Natural killer cell (primary cell): ENCODE data around the gene PA2G4. TPM values are rescaled to one million over a fixed set of nuclear protein-coding genes. Genes with fewer than 3 reads are reported as not detected.

Source experiments
- ATAC-seq, 3 donors: fragments of 150-1000 bp in 2 of 3; fragments of 200-7000 bp in 1 of 3; cut with Tn5 transposase; 1 replicate in 1 of 3; 2 replicates in 2 of 3; pipeline ENCODE4 v1.10.0; 2021; ENCODE audit warnings: mild to moderate bottlenecking in 2 of 3, moderate library complexity in 2 of 3
- DNase-seq, 2 donors: peaks; one replicate each; pipeline versions ENCODE4 v3.0.0 to v3.0.0-alpha.2; 2013 to 2021; ENCODE audit warnings: mixed read lengths in 1 of 2
- H3K27ac ChIP-seq: one replicate; pipeline ENCODE4 v1.5.1; 2013; ENCODE audit warnings: mild to moderate bottlenecking, low read length
- H3K27me3 ChIP-seq: one replicate; pipeline ENCODE4 v1.6.1; 2013; ENCODE audit warnings: low read length; ENCODE audit not compliant: control insufficient read depth, insufficient read depth
- H3K36me3 ChIP-seq: one replicate; pipeline ENCODE4 v1.6.1; 2013; ENCODE audit warnings: low read length; ENCODE audit not compliant: control insufficient read depth, insufficient read depth
- H3K4me1 ChIP-seq: one replicate; pipeline ENCODE4 v1.6.1; 2013; ENCODE audit warnings: low read length; ENCODE audit not compliant: control insufficient read depth, insufficient read depth
- H3K4me3 ChIP-seq: one replicate; pipeline ENCODE4 v1.5.1; 2013; ENCODE audit warnings: low read length
- H3K9me3 ChIP-seq: one replicate; pipeline ENCODE4 v1.6.1; 2013; ENCODE audit warnings: low read length; ENCODE audit not compliant: control insufficient read depth, insufficient read depth
- H3K27ac Mint-ChIP-seq, 2 donors: one replicate each; pipeline ENCODE4 v1.8.0; 2022; ENCODE audit warnings: mild to moderate bottlenecking in 2 of 2, mixed read lengths in 2 of 2, moderate library complexity in 1 of 2
- H3K27me3 Mint-ChIP-seq, 2 donors: one replicate each; pipeline ENCODE4 v1.8.0; 2022; ENCODE audit warnings: low read depth in 2 of 2, mixed read lengths in 2 of 2
- H3K36me3 Mint-ChIP-seq: one replicate; pipeline ENCODE4 v1.8.0; 2022; ENCODE audit warnings: mixed read lengths
- H3K4me1 Mint-ChIP-seq, 2 donors: one replicate each; pipeline ENCODE4 v1.8.0; 2022; ENCODE audit warnings: mixed read lengths in 2 of 2
- H3K4me3 Mint-ChIP-seq: one replicate; pipeline ENCODE4 v1.8.0; 2022; ENCODE audit warnings: mild to moderate bottlenecking, moderate library complexity, mixed read lengths
- H3K9me3 Mint-ChIP-seq, 2 donors: one replicate each; pipeline ENCODE4 v1.8.0; 2022; ENCODE audit warnings: mixed read lengths in 2 of 2
- WGBS: methylation state at CpG from one replicate; pipeline ENCODE4 v1.1.7; 2013; ENCODE audit warnings: missing lambda C conversion rate; ENCODE audit not compliant: insufficient coverage; 5-methylcytosine and 5-hydroxymethylcytosine counted together
- intact Hi-C: fragments of 100-400 bp; cut with micrococcal nuclease; formaldehyde crosslinking; loops from one replicate; pipeline ENCODE4 v1.14.2; 2022
- total RNA-seq, 4 donors: library from RNA; stranded (reverse); fragments of 120-200 nt in 1 of 4; gene quantifications; one replicate each; pipeline versions ENCODE4 v1.2.3 to v1.2.4, GENCODE V29; 2013 to 2022
- TF ChIP-seq, protein P1 (sequence below): fragments of 200-600 bp; IDR thresholded peaks from one replicate; pipeline ENCODE4 v1.8.0; 2022; ENCODE audit warnings: antibody characterized with exemption

The PA2G4 gene
- total RNA-seq, 3 donors from 2014 or later (not counting 1 experiment from before 2014, with no cell fraction given) = 78.5 to 86.4 (median 79.7) TPM

DNA sequence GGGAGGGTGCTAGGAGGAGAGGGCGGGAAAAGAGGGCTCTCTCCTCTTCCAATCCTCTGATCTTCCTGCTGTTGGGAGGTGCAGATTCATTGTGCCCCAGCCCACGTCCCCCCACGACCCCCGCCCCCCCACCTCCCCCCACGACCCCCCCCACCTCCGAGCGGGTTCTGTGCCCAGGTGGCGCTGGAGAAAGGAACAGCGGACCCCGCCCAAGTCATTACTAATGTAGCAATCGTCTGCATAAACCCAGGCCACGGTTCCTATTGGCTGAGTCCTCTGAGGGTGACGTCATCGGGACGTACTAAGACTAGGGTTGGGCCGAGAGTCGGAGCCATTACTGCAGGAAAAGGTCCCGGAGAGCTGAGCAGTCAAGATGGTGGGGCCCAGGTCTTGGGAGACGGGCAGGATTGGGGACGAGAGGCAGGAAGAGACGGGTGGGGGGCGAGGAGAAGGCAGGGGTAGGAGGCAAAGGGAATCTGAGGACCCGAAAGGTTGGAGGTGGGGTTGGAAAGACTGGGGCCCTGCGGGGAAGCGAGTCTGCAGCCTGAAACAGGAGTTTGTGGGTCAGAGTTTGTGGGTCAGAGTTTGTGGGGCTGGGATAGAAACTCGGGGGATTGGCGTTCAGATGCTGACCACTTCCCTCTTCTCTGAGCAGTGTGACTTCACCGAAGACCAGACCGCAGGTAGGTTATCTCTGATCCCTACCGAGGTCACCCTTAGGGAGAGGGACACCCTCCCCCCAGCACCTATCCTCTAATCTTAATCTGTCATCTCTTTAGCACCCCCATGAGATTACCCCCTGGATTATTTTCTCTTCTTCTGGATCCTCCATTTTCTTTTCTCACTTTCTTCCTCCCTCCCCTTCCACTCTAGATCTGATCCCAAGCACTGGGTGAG, 53.9 kb downstream of the PA2G4 start, which contains the start of gene MYL6:
Gene MYL6 (plus strand): TSS at position 331 of the 897 bp plus-strand sequence. CDS start 43 bp downstream, at position 374.
- under 1% methylated on average over 25 of the region's 30 CpGs for WGBS
- no peaks in the 10 kb centered on the region for H3K36me3 Mint-ChIP-seq
- TF ChIP-seq, protein P1, sequence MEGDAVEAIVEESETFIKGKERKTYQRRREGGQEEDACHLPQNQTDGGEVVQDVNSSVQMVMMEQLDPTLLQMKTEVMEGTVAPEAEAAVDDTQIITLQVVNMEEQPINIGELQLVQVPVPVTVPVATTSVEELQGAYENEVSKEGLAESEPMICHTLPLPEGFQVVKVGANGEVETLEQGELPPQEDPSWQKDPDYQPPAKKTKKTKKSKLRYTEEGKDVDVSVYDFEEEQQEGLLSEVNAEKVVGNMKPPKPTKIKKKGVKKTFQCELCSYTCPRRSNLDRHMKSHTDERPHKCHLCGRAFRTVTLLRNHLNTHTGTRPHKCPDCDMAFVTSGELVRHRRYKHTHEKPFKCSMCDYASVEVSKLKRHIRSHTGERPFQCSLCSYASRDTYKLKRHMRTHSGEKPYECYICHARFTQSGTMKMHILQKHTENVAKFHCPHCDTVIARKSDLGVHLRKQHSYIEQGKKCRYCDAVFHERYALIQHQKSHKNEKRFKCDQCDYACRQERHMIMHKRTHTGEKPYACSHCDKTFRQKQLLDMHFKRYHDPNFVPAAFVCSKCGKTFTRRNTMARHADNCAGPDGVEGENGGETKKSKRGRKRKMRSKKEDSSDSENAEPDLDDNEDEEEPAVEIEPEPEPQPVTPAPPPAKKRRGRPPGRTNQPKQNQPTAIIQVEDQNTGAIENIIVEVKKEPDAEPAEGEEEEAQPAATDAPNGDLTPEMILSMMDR = no peak

GRCh38 chr12:56158926-56159461, 54.6 kb downstream of the PA2G4 start:
- H3K36me3 Mint-ChIP-seq = no peaks in the 10 kb centered on the region
- Histone ChIP-seq H3K27ac (peak overlapping the region; percentile 95), H3K4me1 (peaks cover 42% of the 10 kb centered on the region), H3K36me3 (peaks cover 45% of the 10 kb centered on the region), H3K27me3 (no peaks in the 10 kb centered on the region), H3K4me3 (peak overlapping the region; percentile 85), H3K9me3 (no peaks in the 10 kb centered on the region)
- WGBS = 2% methylated on average over 5 of the region's 6 CpGs
- no peaks in the 10 kb centered on the region for H3K9me3 Mint-ChIP-seq
- peak overlapping the region; percentile 96 for H3K4me3 Mint-ChIP-seq
- H3K4me1 Mint-ChIP-seq = peaks cover 48 to 62% of the 10 kb centered on the region in 2 donors
- H3K27ac Mint-ChIP-seq = peak overlapping the region; percentile 96 to 98
- ATAC-seq = peak in 1 of 3 donors; percentile 7
- intact Hi-C loops = loop anchor here (1.0 to 10.0 kb wide), 2 partner anchors 41 to 114 kb away; partner anchors contain the start of genes RPS26 and ZC3H10
- DNase-seq = peak in 1 of 2 donors; percentile 46
- no peaks in the 10 kb centered on the region for H3K27me3 Mint-ChIP-seq
- TF ChIP-seq, protein P1 = no peak

More for the DNA sequence above, 53.9 kb downstream of the PA2G4 start, which contains the start of gene MYL6:
- peak within 1 kb of the TSS; percentile 95 for H3K27ac ChIP-seq
- DNase-seq = peak; percentile 81 to 98
- peak within 1 kb of the TSS; percentile 96 for H3K4me3 Mint-ChIP-seq
- peaks cover 39% of the 10 kb centered on the region for H3K36me3 ChIP-seq
- ATAC-seq = peak; percentile 83 to 88 (median 85)
- peak within 1 kb of the TSS; percentile 96 to 98 for H3K27ac Mint-ChIP-seq
- H3K27me3 Mint-ChIP-seq = no peaks in the 10 kb centered on the region
- peaks cover 48 to 62% of the 10 kb centered on the region in 2 donors for H3K4me1 Mint-ChIP-seq
- H3K9me3 Mint-ChIP-seq = no peaks in the 10 kb centered on the region
- no peaks in the 10 kb centered on the region for H3K27me3 ChIP-seq
- peaks cover 42% of the 10 kb centered on the region for H3K4me1 ChIP-seq
- H3K4me3 ChIP-seq = peak within 1 kb of the TSS; percentile 85
- H3K9me3 ChIP-seq = no peaks in the 10 kb centered on the region
- intact Hi-C loops = loop anchor here (1.0 to 10.0 kb wide), 2 partner anchors 40 to 113 kb away; partner anchors contain the start of genes RPS26 and ZC3H10

DNA sequence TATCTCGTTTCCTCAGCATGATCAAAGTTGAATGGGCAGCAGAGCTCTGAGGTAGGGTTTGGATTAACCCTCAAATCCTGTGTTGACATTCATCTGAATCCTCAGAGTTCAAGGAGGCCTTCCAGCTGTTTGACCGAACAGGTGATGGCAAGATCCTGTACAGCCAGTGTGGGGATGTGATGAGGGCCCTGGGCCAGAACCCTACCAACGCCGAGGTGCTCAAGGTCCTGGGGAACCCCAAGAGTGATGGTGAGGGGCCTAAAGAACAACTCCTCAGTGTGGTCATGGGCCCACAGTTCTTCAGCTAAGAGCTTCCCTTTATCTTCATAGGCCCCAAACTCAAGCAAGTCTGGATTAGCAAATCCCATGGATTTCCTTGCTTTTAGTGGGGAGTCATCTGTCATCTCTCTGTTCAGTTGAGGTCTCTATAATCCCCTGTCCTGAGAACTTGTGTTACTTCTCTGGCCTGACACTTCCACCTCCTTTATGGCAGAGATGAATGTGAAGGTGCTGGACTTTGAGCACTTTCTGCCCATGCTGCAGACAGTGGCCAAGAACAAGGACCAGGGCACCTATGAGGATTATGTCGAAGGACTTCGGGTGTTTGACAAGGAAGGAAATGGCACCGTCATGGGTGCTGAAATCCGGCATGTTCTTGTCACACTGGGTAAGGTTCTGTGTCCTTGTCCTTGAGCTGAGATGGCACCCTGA, 55.3 kb downstream of the PA2G4 start:
- no peaks in the 10 kb centered on the region for H3K9me3 Mint-ChIP-seq
- peak overlapping the region; percentile 96 to 98 for H3K27ac Mint-ChIP-seq
- peak overlapping the region; percentile 95 for H3K27ac ChIP-seq
- DNase-seq = peak in 1 of 2 donors; percentile 32
- H3K27me3 ChIP-seq = no peaks in the 10 kb centered on the region
- peaks cover 47% of the 10 kb centered on the region for H3K36me3 ChIP-seq
- peak overlapping the region; percentile 85 for H3K4me3 ChIP-seq
- H3K4me1 Mint-ChIP-seq = peaks cover 48 to 62% of the 10 kb centered on the region in 2 donors
- TF ChIP-seq, protein P1 = no peak
- no peaks in the 10 kb centered on the region for H3K9me3 ChIP-seq
- peaks cover 42% of the 10 kb centered on the region for H3K4me1 ChIP-seq
- no peaks in the 10 kb centered on the region for H3K36me3 Mint-ChIP-seq
- no peaks in the 10 kb centered on the region for H3K27me3 Mint-ChIP-seq
- intact Hi-C loops = loop anchor here (10.0 kb wide), 1 partner anchor 115 kb away; the partner anchor contains the start of gene RPS26
- H3K4me3 Mint-ChIP-seq = peak overlapping the region; percentile 96
- 38% methylated on average over 8 of the region's 8 CpGs for WGBS
- ATAC-seq = no peak
